HepG2 (cell line): ENCODE measurements around the gene INO80E. TPM values are rescaled to one million over a fixed set of nuclear protein-coding genes. Genes with fewer than 3 reads are reported as not detected.

ENCODE experiments used
- DNMT3B ChIP-seq: conservative IDR thresholded peaks from 2 replicates; pipeline ENCODE4 v1.6.1; 2016; ENCODE audit warnings: missing biosample characterization, control low read depth
- RCOR2 ChIP-seq: IDR thresholded peaks from 2 replicates; pipeline ENCODE4 v1.6.1; 2016; ENCODE audit warnings: missing biosample characterization, missing genetic modification reagents
- RXRB ChIP-seq: IDR thresholded peaks from 2 replicates; pipeline ENCODE4 v1.6.1; 2016; ENCODE audit warnings: borderline replicate concordance, missing genetic modification reagents, missing compliant biosample characterization
- SETDB1 ChIP-seq: sonication (generic); formaldehyde crosslinking; IDR thresholded peaks from 2 replicates; pipeline ENCODE4 v1.5.1; 2020; ENCODE audit warnings: missing genetic modification reagents, mild to moderate bottlenecking, borderline replicate concordance
- TBL1XR1 ChIP-seq: fragments of 150-350 bp; IDR thresholded peaks from 2 replicates; pipeline ENCODE4 v1.6.1; 2014; ENCODE audit warnings: borderline replicate concordance, low read length; ENCODE audit not compliant: partially characterized antibody
- ZNF124 ChIP-seq: sonication (generic); formaldehyde crosslinking; IDR thresholded peaks from 2 replicates; pipeline ENCODE4 v1.4.0; 2020; ENCODE audit warnings: missing genetic modification reagents
- ZNF20 ChIP-seq: sonication (generic); formaldehyde crosslinking; IDR thresholded peaks from 2 replicates; pipeline ENCODE4 v1.4.0; 2020; ENCODE audit warnings: mild to moderate bottlenecking, moderate library complexity, missing genetic modification reagents
- ZNF205 ChIP-seq: IDR thresholded peaks from 2 replicates; pipeline ENCODE4 v1.6.1; 2018; ENCODE audit warnings: missing biosample characterization, missing genetic modification reagents
- ZNF530 ChIP-seq: sonication (generic); formaldehyde crosslinking; IDR thresholded peaks from 2 replicates; pipeline ENCODE4 v1.5.0; 2020; ENCODE audit warnings: low read depth, mild to moderate bottlenecking, missing genetic modification reagents
- ZSCAN20 ChIP-seq: sonication (generic); formaldehyde crosslinking; IDR thresholded peaks from 2 replicates; pipeline ENCODE4 v1.4.0; 2020; ENCODE audit warnings: missing genetic modification reagents, mild to moderate bottlenecking, borderline replicate concordance
- ZSCAN9 ChIP-seq: IDR thresholded peaks from 2 replicates; pipeline ENCODE4 v1.6.1; 2016; ENCODE audit warnings: borderline replicate concordance
- polyA plus RNA-seq, 8 experiments: library from polyadenylated mRNA; depleted of rRNA in 3 of 8; stranded (reverse) in 7 of 8; unstranded in 1 of 8; fragments of >200 nt; fragmentation: Illumina TruSeq in 4 of 8; extraction: Trizol in 4 of 8; gene quantifications; 2 replicates each; pipeline versions ENCODE4 v1.2.1 to v1.2.3, GENCODE V29; 2011 to 2016; ENCODE audit warnings: low read depth in 4 of 8, missing spikeins in 1 of 8, mixed read lengths in 1 of 8; ENCODE audit not compliant: insufficient read depth in 1 of 8
- total RNA-seq, 5 experiments: library from RNA; depleted of rRNA; stranded (reverse); fragments of >200 nt; fragmentation: Illumina TruSeq; extraction: Trizol; gene quantifications; 2 replicates each; pipeline ENCODE4 v1.2.3, GENCODE V29; 2016; ENCODE audit warnings: low read depth in 1 of 5
- TF ChIP-seq, protein P1 (sequence below): IDR thresholded peaks from 2 replicates; pipeline ENCODE4 v1.4.0; 2020; ENCODE audit warnings: mild to moderate bottlenecking, missing genetic modification reagents
- TF ChIP-seq, protein P2 (sequence below): sonication (generic); formaldehyde crosslinking; IDR thresholded peaks from 2 replicates; pipeline ENCODE4 v1.5.0; 2020; ENCODE audit warnings: mild to moderate bottlenecking, missing genetic modification reagents, borderline replicate concordance
- TF ChIP-seq, protein P3 (sequence below): sonication (generic); formaldehyde crosslinking; IDR thresholded peaks from 2 replicates; pipeline ENCODE4 v1.8.1; 2023; ENCODE audit warnings: mild to moderate bottlenecking, missing genetic modification reagents

Gene INO80E
- total and polyA plus RNA-seq, 2 of the 13 experiments (the other 11 are each of a cell fraction or from before 2014, with no cell fraction given) = 25.8 to 45.6 TPM

DNA sequence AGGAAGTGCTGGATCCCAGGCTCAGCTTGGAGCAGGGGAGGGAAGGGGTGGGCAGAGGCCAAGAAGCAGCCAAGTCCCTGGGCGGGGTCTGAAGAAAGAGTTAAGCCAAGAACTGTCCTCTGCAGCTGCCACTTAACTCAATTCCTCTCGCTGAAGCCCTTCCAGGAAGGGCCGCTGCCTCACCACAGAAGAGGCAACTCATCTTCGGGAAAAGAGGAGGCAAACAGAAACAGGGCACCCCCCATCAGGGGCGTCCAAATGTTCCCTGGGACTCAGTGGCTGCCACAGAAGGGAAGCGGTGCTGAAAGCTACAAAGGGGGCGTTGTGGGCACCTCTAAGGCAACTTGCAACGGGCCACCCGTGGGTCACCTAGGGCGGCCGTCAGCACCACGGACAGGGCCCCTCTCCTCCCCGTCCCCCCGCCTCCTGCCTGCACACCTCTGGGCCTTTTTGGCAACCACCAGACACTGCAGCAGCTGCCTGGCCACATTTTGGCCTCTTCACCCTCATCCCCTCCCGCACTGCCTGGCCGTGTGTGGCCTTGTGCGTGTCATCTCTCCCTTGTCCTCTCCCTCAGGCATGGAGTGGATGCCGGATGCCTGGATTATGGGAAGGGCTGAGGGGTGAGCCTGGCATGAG, 32.5 kb downstream of the INO80E start (continued):
- TF ChIP-seq, protein P1, sequence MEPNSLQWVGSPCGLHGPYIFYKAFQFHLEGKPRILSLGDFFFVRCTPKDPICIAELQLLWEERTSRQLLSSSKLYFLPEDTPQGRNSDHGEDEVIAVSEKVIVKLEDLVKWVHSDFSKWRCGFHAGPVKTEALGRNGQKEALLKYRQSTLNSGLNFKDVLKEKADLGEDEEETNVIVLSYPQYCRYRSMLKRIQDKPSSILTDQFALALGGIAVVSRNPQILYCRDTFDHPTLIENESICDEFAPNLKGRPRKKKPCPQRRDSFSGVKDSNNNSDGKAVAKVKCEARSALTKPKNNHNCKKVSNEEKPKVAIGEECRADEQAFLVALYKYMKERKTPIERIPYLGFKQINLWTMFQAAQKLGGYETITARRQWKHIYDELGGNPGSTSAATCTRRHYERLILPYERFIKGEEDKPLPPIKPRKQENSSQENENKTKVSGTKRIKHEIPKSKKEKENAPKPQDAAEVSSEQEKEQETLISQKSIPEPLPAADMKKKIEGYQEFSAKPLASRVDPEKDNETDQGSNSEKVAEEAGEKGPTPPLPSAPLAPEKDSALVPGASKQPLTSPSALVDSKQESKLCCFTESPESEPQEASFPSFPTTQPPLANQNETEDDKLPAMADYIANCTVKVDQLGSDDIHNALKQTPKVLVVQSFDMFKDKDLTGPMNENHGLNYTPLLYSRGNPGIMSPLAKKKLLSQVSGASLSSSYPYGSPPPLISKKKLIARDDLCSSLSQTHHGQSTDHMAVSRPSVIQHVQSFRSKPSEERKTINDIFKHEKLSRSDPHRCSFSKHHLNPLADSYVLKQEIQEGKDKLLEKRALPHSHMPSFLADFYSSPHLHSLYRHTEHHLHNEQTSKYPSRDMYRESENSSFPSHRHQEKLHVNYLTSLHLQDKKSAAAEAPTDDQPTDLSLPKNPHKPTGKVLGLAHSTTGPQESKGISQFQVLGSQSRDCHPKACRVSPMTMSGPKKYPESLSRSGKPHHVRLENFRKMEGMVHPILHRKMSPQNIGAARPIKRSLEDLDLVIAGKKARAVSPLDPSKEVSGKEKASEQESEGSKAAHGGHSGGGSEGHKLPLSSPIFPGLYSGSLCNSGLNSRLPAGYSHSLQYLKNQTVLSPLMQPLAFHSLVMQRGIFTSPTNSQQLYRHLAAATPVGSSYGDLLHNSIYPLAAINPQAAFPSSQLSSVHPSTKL (CRISPR knock-in tag) = no peak
- TF ChIP-seq, protein P2, sequence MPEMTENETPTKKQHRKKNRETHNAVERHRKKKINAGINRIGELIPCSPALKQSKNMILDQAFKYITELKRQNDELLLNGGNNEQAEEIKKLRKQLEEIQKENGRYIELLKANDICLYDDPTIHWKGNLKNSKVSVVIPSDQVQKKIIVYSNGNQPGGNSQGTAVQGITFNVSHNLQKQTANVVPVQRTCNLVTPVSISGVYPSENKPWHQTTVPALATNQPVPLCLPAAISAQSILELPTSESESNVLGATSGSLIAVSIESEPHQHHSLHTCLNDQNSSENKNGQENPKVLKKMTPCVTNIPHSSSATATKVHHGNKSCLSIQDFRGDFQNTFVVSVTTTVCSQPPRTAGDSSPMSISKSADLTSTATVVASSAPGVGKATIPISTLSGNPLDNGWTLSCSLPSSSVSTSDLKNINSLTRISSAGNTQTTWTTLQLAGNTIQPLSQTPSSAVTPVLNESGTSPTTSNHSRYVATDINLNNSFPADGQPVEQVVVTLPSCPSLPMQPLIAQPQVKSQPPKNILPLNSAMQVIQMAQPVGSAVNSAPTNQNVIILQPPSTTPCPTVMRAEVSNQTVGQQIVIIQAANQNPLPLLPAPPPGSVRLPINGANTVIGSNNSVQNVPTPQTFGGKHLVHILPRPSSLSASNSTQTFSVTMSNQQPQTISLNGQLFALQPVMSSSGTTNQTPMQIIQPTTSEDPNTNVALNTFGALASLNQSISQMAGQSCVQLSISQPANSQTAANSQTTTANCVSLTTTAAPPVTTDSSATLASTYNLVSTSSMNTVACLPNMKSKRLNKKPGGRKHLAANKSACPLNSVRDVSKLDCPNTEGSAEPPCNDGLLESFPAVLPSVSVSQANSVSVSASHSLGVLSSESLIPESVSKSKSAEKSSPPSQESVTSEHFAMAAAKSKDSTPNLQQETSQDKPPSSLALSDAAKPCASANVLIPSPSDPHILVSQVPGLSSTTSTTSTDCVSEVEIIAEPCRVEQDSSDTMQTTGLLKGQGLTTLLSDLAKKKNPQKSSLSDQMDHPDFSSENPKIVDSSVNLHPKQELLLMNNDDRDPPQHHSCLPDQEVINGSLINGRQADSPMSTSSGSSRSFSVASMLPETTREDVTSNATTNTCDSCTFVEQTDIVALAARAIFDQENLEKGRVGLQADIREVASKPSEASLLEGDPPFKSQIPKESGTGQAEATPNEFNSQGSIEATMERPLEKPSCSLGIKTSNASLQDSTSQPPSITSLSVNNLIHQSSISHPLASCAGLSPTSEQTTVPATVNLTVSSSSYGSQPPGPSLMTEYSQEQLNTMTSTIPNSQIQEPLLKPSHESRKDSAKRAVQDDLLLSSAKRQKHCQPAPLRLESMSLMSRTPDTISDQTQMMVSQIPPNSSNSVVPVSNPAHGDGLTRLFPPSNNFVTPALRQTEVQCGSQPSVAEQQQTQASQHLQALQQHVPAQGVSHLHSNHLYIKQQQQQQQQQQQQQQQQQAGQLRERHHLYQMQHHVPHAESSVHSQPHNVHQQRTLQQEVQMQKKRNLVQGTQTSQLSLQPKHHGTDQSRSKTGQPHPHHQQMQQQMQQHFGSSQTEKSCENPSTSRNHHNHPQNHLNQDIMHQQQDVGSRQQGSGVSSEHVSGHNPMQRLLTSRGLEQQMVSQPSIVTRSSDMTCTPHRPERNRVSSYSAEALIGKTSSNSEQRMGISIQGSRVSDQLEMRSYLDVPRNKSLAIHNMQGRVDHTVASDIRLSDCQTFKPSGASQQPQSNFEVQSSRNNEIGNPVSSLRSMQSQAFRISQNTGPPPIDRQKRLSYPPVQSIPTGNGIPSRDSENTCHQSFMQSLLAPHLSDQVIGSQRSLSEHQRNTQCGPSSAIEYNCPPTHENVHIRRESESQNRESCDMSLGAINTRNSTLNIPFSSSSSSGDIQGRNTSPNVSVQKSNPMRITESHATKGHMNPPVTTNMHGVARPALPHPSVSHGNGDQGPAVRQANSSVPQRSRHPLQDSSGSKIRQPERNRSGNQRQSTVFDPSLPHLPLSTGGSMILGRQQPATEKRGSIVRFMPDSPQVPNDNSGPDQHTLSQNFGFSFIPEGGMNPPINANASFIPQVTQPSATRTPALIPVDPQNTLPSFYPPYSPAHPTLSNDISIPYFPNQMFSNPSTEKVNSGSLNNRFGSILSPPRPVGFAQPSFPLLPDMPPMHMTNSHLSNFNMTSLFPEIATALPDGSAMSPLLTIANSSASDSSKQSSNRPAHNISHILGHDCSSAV (CRISPR knock-in tag) = no peak
- peak; percentile 74; the same call in 1 of the 2 replicates for TF ChIP-seq ZSCAN9
- no peak for TF ChIP-seq RCOR2 (CRISPR knock-in tag)
- no peak for TF ChIP-seq ZNF20 (CRISPR knock-in tag)
- TF ChIP-seq TBL1XR1 = no peak
- no peak for TF ChIP-seq SETDB1 (CRISPR knock-in tag)
- TF ChIP-seq DNMT3B (CRISPR knock-in tag) = no peak
- no peak for TF ChIP-seq ZNF530 (CRISPR knock-in tag)
- 0 out of 2 replicates have a peak, but pooled peaks have one; percentile 30 for TF ChIP-seq RXRB (CRISPR knock-in tag)
- TF ChIP-seq, protein P3, sequence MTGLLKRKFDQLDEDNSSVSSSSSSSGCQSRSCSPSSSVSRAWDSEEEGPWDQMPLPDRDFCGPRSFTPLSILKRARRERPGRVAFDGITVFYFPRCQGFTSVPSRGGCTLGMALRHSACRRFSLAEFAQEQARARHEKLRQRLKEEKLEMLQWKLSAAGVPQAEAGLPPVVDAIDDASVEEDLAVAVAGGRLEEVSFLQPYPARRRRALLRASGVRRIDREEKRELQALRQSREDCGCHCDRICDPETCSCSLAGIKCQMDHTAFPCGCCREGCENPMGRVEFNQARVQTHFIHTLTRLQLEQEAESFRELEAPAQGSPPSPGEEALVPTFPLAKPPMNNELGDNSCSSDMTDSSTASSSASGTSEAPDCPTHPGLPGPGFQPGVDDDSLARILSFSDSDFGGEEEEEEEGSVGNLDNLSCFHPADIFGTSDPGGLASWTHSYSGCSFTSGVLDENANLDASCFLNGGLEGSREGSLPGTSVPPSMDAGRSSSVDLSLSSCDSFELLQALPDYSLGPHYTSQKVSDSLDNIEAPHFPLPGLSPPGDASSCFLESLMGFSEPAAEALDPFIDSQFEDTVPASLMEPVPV (CRISPR knock-in tag) = no peak
- 0 out of 2 replicates have a peak, but pooled peaks have one; percentile 41 for TF ChIP-seq ZNF205 (CRISPR knock-in tag)
- no peak for TF ChIP-seq ZNF124
- TF ChIP-seq ZSCAN20 (CRISPR knock-in tag) = no peak
